ENCODE measurements around the gene TRPC4AP. TPM values are rescaled to one million over a fixed set of nuclear protein-coding genes. Genes with fewer than 3 reads are reported as not detected.
A peak's percentile ranks its signal among the peaks of the same experiment; 100 is the strongest.

TRPC4AP gene
- total RNA-seq, 1 donor from 2014 or later: 60.2 TPM

GRCh38 chr20:35039146-35039545 lies 53.5 kb downstream of the TRPC4AP start:
- DNase-seq (no peak), ATAC-seq (ENCODE audit: low read depth) (no peak)
- H3K4me1 Mint-ChIP-seq: no peaks in the 10 kb centered on the region
- POLR2A ChIA-PET: no interaction called here
- H3K27ac Mint-ChIP-seq: no peak overlapping the region
- H3K4me3 Mint-ChIP-seq: no peak overlapping the region
- CTCF ChIA-PET: no interaction called here
- H3K9me3 Mint-ChIP-seq: no peaks in the 10 kb centered on the region
- peaks cover 55% of the 10 kb centered on the region for H3K36me3 Mint-ChIP-seq (ENCODE audit: low read depth)
- H3K27me3 Mint-ChIP-seq: no peaks in the 10 kb centered on the region
- no peak for TF ChIP-seq CTCF (IDR thresholded peaks at IDR 0.05)
- intact Hi-C loops (cut with micrococcal nuclease): no loop called here

GRCh38 chr20:35034145-35034544 lies 58.5 kb downstream of the TRPC4AP start:
- POLR2A ChIA-PET: interaction anchor here (1.0 kb wide), 1 partner anchor 58 kb away, joined by 7 read pairs; the partner anchor contains the start of gene TRPC4AP
- Mint-ChIP-seq H3K4me3 (no peak overlapping the region), H3K27me3 (no peaks in the 10 kb centered on the region), H3K36me3 (ENCODE audit: low read depth) (peaks cover 58% of the 10 kb centered on the region), H3K27ac (no peak overlapping the region), H3K9me3 (no peaks in the 10 kb centered on the region), H3K4me1 (no peaks in the 10 kb centered on the region)
- DNase-seq (no peak), ATAC-seq (ENCODE audit: low read depth) (no peak)
- CTCF ChIA-PET: no interaction called here
- intact Hi-C loops (cut with micrococcal nuclease): no loop called here
- TF ChIP-seq CTCF (IDR thresholded peaks at IDR 0.05): no peak

- ChIA-PET POLR2A (no interaction called here), CTCF (no interaction called here)
- peaks cover 73% of the 10 kb centered on the region for H3K36me3 Mint-ChIP-seq (ENCODE audit: low read depth)
- intact Hi-C loops (cut with micrococcal nuclease): no loop called here
- H3K27ac Mint-ChIP-seq: no peak overlapping the region
- H3K4me1 Mint-ChIP-seq: peaks cover 13% of the 10 kb centered on the region
- H3K4me3 Mint-ChIP-seq: no peak overlapping the region
- TF ChIP-seq CTCF (IDR thresholded peaks at IDR 0.05): no peak
- DNase-seq (no peak), ATAC-seq (ENCODE audit: low read depth) (no peak)
- H3K9me3 Mint-ChIP-seq: no peaks in the 10 kb centered on the region
- no peaks in the 10 kb centered on the region for H3K27me3 Mint-ChIP-seq
Measured at GRCh38 chr20:35030136-35030535, 62.5 kb downstream of the TRPC4AP start.

- POLR2A ChIA-PET: no interaction called here
- DNase-seq (no peak), ATAC-seq (ENCODE audit: low read depth) (no peak)
- no peaks in the 10 kb centered on the region for H3K9me3 Mint-ChIP-seq
- no peak for TF ChIP-seq CTCF (IDR thresholded peaks at IDR 0.05)
- H3K27ac Mint-ChIP-seq: peak overlapping the region; percentile 73
- peaks cover 13% of the 10 kb centered on the region for H3K4me1 Mint-ChIP-seq
- H3K36me3 Mint-ChIP-seq (ENCODE audit: low read depth): peaks cover 75% of the 10 kb centered on the region
- H3K27me3 Mint-ChIP-seq: no peaks in the 10 kb centered on the region
- no peak overlapping the region for H3K4me3 Mint-ChIP-seq
- intact Hi-C loops (cut with micrococcal nuclease): no loop called here
- CTCF ChIA-PET: no interaction called here
Measured at GRCh38 chr20:35027301-35027700, 65.3 kb downstream of the TRPC4AP start.

- ChIA-PET POLR2A (no interaction called here), CTCF (no interaction called here)
- TF ChIP-seq CTCF (IDR thresholded peaks at IDR 0.05): no peak
- no peak for DNase-seq
- no peaks in the 10 kb centered on the region for H3K27me3 Mint-ChIP-seq
- ATAC-seq (ENCODE audit: low read depth): no peak
- no peaks in the 10 kb centered on the region for H3K9me3 Mint-ChIP-seq
- intact Hi-C loops (cut with micrococcal nuclease): no loop called here
- no peak overlapping the region for H3K4me3 Mint-ChIP-seq
- H3K4me1 Mint-ChIP-seq: peaks cover 13% of the 10 kb centered on the region
- peaks cover 75% of the 10 kb centered on the region for H3K36me3 Mint-ChIP-seq (ENCODE audit: low read depth)
- no peak overlapping the region for H3K27ac Mint-ChIP-seq
Measured at GRCh38 chr20:35025116-35025515, 67.5 kb downstream of the TRPC4AP start.
